ENCODE results near the gene PRLH. TPM values are rescaled to one million over a fixed set of nuclear protein-coding genes. Genes with fewer than 3 reads are reported as not detected.

Gene PRLH
- total RNA-seq, 2 donors from 2014 or later: not detected

- H3K9me3 ChIP-seq: no peaks in the 10 kb centered on the region
- H3K9ac ChIP-seq (ENCODE audit: low read depth in 2 of 2, low read length in 2 of 2): no peak overlapping the region
- intact Hi-C loops (cut with DNase I): no loop called here
- H3K4me3 ChIP-seq: no peak overlapping the region
- no peak for DNase-seq
- TF ChIP-seq CTCF (IDR thresholded peaks at IDR 0.05): no peak
- H3K27me3 ChIP-seq: no peaks in the 10 kb centered on the region
- peaks cover 8% of the 10 kb centered on the region for H3K4me1 ChIP-seq
- H3K27ac ChIP-seq: no peak overlapping the region
- H3K36me3 ChIP-seq: no peaks in the 10 kb centered on the region
These were observed 30.3 kb upstream of the PRLH start for GRCh38 chr2:237536083-237536415.

GRCh38 chr2:237536617-237537016 is 29.8 kb upstream of the PRLH start:
- DNase-seq: no peak
- intact Hi-C loops (cut with DNase I): no loop called here
- Histone ChIP-seq H3K4me3 (no peak overlapping the region), H3K9me3 (no peaks in the 10 kb centered on the region), H3K27me3 (no peaks in the 10 kb centered on the region), H3K27ac (no peak overlapping the region), H3K9ac (ENCODE audit: low read depth in 2 of 2, low read length in 2 of 2) (no peak overlapping the region), H3K36me3 (no peaks in the 10 kb centered on the region), H3K4me1 (peaks cover 8% of the 10 kb centered on the region)
- TF ChIP-seq CTCF (IDR thresholded peaks at IDR 0.05): no peak

GRCh38 chr2:237538001-237538720 is 28.2 kb upstream of the PRLH start:
- Histone ChIP-seq H3K36me3 (no peaks in the 10 kb centered on the region), H3K9me3 (no peaks in the 10 kb centered on the region), H3K27ac (no peak overlapping the region), H3K9ac (ENCODE audit: low read depth in 2 of 2, low read length in 2 of 2) (no peak overlapping the region), H3K4me3 (no peak overlapping the region), H3K27me3 (no peaks in the 10 kb centered on the region), H3K4me1 (peaks cover 8% of the 10 kb centered on the region)
- no peak for DNase-seq
- intact Hi-C loops (cut with DNase I): no loop called here
- no peak for TF ChIP-seq CTCF (IDR thresholded peaks at IDR 0.05)

GRCh38 chr2:237538901-237539300 is 27.5 kb upstream of the PRLH start:
- H3K27ac ChIP-seq: no peak overlapping the region
- no peak for TF ChIP-seq CTCF (IDR thresholded peaks at IDR 0.05)
- intact Hi-C loops (cut with DNase I): no loop called here
- no peak overlapping the region for H3K9ac ChIP-seq (ENCODE audit: low read depth in 2 of 2, low read length in 2 of 2)
- H3K27me3 ChIP-seq: no peaks in the 10 kb centered on the region
- peaks cover 8% of the 10 kb centered on the region for H3K4me1 ChIP-seq
- H3K36me3 ChIP-seq: no peaks in the 10 kb centered on the region
- no peak overlapping the region for H3K4me3 ChIP-seq
- DNase-seq: no peak
- no peaks in the 10 kb centered on the region for H3K9me3 ChIP-seq

- Histone ChIP-seq H3K4me3 (no peak overlapping the region), H3K27me3 (no peaks in the 10 kb centered on the region), H3K9me3 (no peaks in the 10 kb centered on the region), H3K36me3 (no peaks in the 10 kb centered on the region), H3K4me1 (peaks cover 8% of the 10 kb centered on the region), H3K27ac (no peak overlapping the region), H3K9ac (ENCODE audit: low read depth in 2 of 2, low read length in 2 of 2) (no peak overlapping the region)
- TF ChIP-seq CTCF (IDR thresholded peaks at IDR 0.05): no peak
- intact Hi-C loops (cut with DNase I): no loop called here
- no peak for DNase-seq
These were observed 26.7 kb upstream of the PRLH start for GRCh38 chr2:237539681-237540080.

Data from colonic mucosa (tissue), 4 donors.